ENCODE data around the gene PARD3. TPM values are rescaled to one million over a fixed set of nuclear protein-coding genes. Genes with fewer than 3 reads are reported as not detected.
"Not testable (repeated sequence)": the region's sequence is repeated elsewhere in the genome, so short reads cannot be mapped to it uniquely, and the experiment has no call there.

The PARD3 gene
- total RNA-seq, 1 donor from 2014 or later = 88.7 TPM

- H3K4me3 ChIP-seq (ENCODE audit: low read length in 3 of 3) = no peak overlapping the region
- no peaks in the 10 kb centered on the region for H3K4me1 ChIP-seq (ENCODE audit: control insufficient read depth in 3 of 3, insufficient read depth in 3 of 3, low read length in 3 of 3)
- no peaks in the 10 kb centered on the region for H3K36me3 ChIP-seq (ENCODE audit: control insufficient read depth in 3 of 3, insufficient read depth in 3 of 3, low read length in 3 of 3)
- H3K27ac ChIP-seq (ENCODE audit: low read depth, low read length) = no peak overlapping the region
- no peaks in the 10 kb centered on the region for H3K27me3 ChIP-seq (ENCODE audit: control insufficient read depth in 3 of 3, insufficient read depth in 3 of 3, low read length in 3 of 3)
- H3K9ac ChIP-seq (ENCODE audit: low read depth in 1 of 3, low read length in 3 of 3) = no peak overlapping the region
- no peaks in the 10 kb centered on the region for H3K9me3 ChIP-seq (ENCODE audit: control insufficient read depth in 3 of 3, low read length in 3 of 3)
Measured at GRCh38 chr10:34396663-34397062, 418.4 kb downstream of the PARD3 start.

GRCh38 chr10:34392641-34393170 lies 422.4 kb downstream of the PARD3 start:
- no peak overlapping the region for H3K4me3 ChIP-seq (ENCODE audit: low read length in 3 of 3)
- H3K4me1 ChIP-seq (ENCODE audit: control insufficient read depth in 3 of 3, insufficient read depth in 3 of 3, low read length in 3 of 3) = no peaks in the 10 kb centered on the region
- no peak overlapping the region for H3K9ac ChIP-seq (ENCODE audit: low read depth in 1 of 3, low read length in 3 of 3)
- no peak overlapping the region for H3K27ac ChIP-seq (ENCODE audit: low read depth, low read length)
- H3K36me3 ChIP-seq (ENCODE audit: control insufficient read depth in 3 of 3, insufficient read depth in 3 of 3, low read length in 3 of 3) = no peaks in the 10 kb centered on the region
- no peaks in the 10 kb centered on the region for H3K27me3 ChIP-seq (ENCODE audit: control insufficient read depth in 3 of 3, insufficient read depth in 3 of 3, low read length in 3 of 3)
- H3K9me3 ChIP-seq (ENCODE audit: control insufficient read depth in 3 of 3, low read length in 3 of 3) = no peaks in the 10 kb centered on the region

- not testable (repeated sequence) for H3K4me1 ChIP-seq (ENCODE audit: control insufficient read depth in 3 of 3, insufficient read depth in 3 of 3, low read length in 3 of 3); H3K27me3 ChIP-seq (ENCODE audit: control insufficient read depth in 3 of 3, insufficient read depth in 3 of 3, low read length in 3 of 3); H3K4me3 ChIP-seq (ENCODE audit: low read length in 3 of 3); H3K36me3 ChIP-seq (ENCODE audit: control insufficient read depth in 3 of 3, insufficient read depth in 3 of 3, low read length in 3 of 3); H3K27ac ChIP-seq (ENCODE audit: low read depth, low read length); H3K9me3 ChIP-seq (ENCODE audit: control insufficient read depth in 3 of 3, low read length in 3 of 3); H3K9ac ChIP-seq (ENCODE audit: low read depth in 1 of 3, low read length in 3 of 3)
Measured at GRCh38 chr10:34391168-34391567, 423.9 kb downstream of the PARD3 start.

- H3K4me3 ChIP-seq (ENCODE audit: low read length in 3 of 3) = no peak overlapping the region
- H3K27ac ChIP-seq (ENCODE audit: low read depth, low read length) = no peak overlapping the region
- no peaks in the 10 kb centered on the region for H3K4me1 ChIP-seq (ENCODE audit: control insufficient read depth in 3 of 3, insufficient read depth in 3 of 3, low read length in 3 of 3)
- H3K9me3 ChIP-seq (ENCODE audit: control insufficient read depth in 3 of 3, low read length in 3 of 3) = no peaks in the 10 kb centered on the region
- H3K9ac ChIP-seq (ENCODE audit: low read depth in 1 of 3, low read length in 3 of 3) = no peak overlapping the region
- no peaks in the 10 kb centered on the region for H3K36me3 ChIP-seq (ENCODE audit: control insufficient read depth in 3 of 3, insufficient read depth in 3 of 3, low read length in 3 of 3)
- H3K27me3 ChIP-seq (ENCODE audit: control insufficient read depth in 3 of 3, insufficient read depth in 3 of 3, low read length in 3 of 3) = no peaks in the 10 kb centered on the region
Measured at GRCh38 chr10:34389801-34390200, 425.3 kb downstream of the PARD3 start.

GRCh38 chr10:34386921-34387320 lies 428.2 kb downstream of the PARD3 start:
- H3K9ac ChIP-seq (ENCODE audit: low read depth in 1 of 3, low read length in 3 of 3) = no peak overlapping the region
- H3K4me3 ChIP-seq (ENCODE audit: low read length in 3 of 3) = no peak overlapping the region
- H3K4me1 ChIP-seq (ENCODE audit: control insufficient read depth in 3 of 3, insufficient read depth in 3 of 3, low read length in 3 of 3) = no peaks in the 10 kb centered on the region
- H3K27ac ChIP-seq (ENCODE audit: low read depth, low read length) = no peak overlapping the region
- H3K27me3 ChIP-seq (ENCODE audit: control insufficient read depth in 3 of 3, insufficient read depth in 3 of 3, low read length in 3 of 3) = no peaks in the 10 kb centered on the region
- H3K36me3 ChIP-seq (ENCODE audit: control insufficient read depth in 3 of 3, insufficient read depth in 3 of 3, low read length in 3 of 3) = peaks cover 0 to 9% (median 5%) of the 10 kb centered on the region in 3 donors
- no peaks in the 10 kb centered on the region for H3K9me3 ChIP-seq (ENCODE audit: control insufficient read depth in 3 of 3, low read length in 3 of 3)

- Histone ChIP-seq H3K27me3 (ENCODE audit: control insufficient read depth in 3 of 3, insufficient read depth in 3 of 3, low read length in 3 of 3) (no peaks in the 10 kb centered on the region), H3K9ac (ENCODE audit: low read depth in 1 of 3, low read length in 3 of 3) (no peak overlapping the region), H3K36me3 (ENCODE audit: control insufficient read depth in 3 of 3, insufficient read depth in 3 of 3, low read length in 3 of 3) (peaks cover 0 to 15% (median 5%) of the 10 kb centered on the region in 3 donors), H3K4me1 (ENCODE audit: control insufficient read depth in 3 of 3, insufficient read depth in 3 of 3, low read length in 3 of 3) (no peaks in the 10 kb centered on the region), H3K9me3 (ENCODE audit: control insufficient read depth in 3 of 3, low read length in 3 of 3) (no peaks in the 10 kb centered on the region), H3K27ac (ENCODE audit: low read depth, low read length) (no peak overlapping the region), H3K4me3 (ENCODE audit: low read length in 3 of 3) (no peak overlapping the region)
Measured at GRCh38 chr10:34384372-34384771, 430.7 kb downstream of the PARD3 start.

GRCh38 chr10:34382626-34383025 lies 432.5 kb downstream of the PARD3 start:
- Histone ChIP-seq H3K4me3 (ENCODE audit: low read length in 3 of 3) (no peak overlapping the region), H3K4me1 (ENCODE audit: control insufficient read depth in 3 of 3, insufficient read depth in 3 of 3, low read length in 3 of 3) (no peaks in the 10 kb centered on the region), H3K36me3 (ENCODE audit: control insufficient read depth in 3 of 3, insufficient read depth in 3 of 3, low read length in 3 of 3) (peaks cover 0 to 15% (median 5%) of the 10 kb centered on the region in 3 donors), H3K9me3 (ENCODE audit: control insufficient read depth in 3 of 3, low read length in 3 of 3) (no peaks in the 10 kb centered on the region), H3K27ac (ENCODE audit: low read depth, low read length) (no peak overlapping the region), H3K9ac (ENCODE audit: low read depth in 1 of 3, low read length in 3 of 3) (no peak overlapping the region), H3K27me3 (ENCODE audit: control insufficient read depth in 3 of 3, insufficient read depth in 3 of 3, low read length in 3 of 3) (no peaks in the 10 kb centered on the region)

GRCh38 chr10:34380856-34381255 lies 434.2 kb downstream of the PARD3 start:
- H3K27ac ChIP-seq (ENCODE audit: low read depth, low read length) = no peak overlapping the region
- no peaks in the 10 kb centered on the region for H3K4me1 ChIP-seq (ENCODE audit: control insufficient read depth in 3 of 3, insufficient read depth in 3 of 3, low read length in 3 of 3)
- H3K9ac ChIP-seq (ENCODE audit: low read depth in 1 of 3, low read length in 3 of 3) = no peak overlapping the region
- no peak overlapping the region for H3K4me3 ChIP-seq (ENCODE audit: low read length in 3 of 3)
- H3K36me3 ChIP-seq (ENCODE audit: control insufficient read depth in 3 of 3, insufficient read depth in 3 of 3, low read length in 3 of 3) = peaks cover 0 to 15% (median 5%) of the 10 kb centered on the region in 3 donors
- H3K27me3 ChIP-seq (ENCODE audit: control insufficient read depth in 3 of 3, insufficient read depth in 3 of 3, low read length in 3 of 3) = no peaks in the 10 kb centered on the region
- no peaks in the 10 kb centered on the region for H3K9me3 ChIP-seq (ENCODE audit: control insufficient read depth in 3 of 3, low read length in 3 of 3)

- Histone ChIP-seq H3K27ac (ENCODE audit: low read depth, low read length) (no peak overlapping the region), H3K36me3 (ENCODE audit: control insufficient read depth in 3 of 3, insufficient read depth in 3 of 3, low read length in 3 of 3) (peaks cover 0 to 13% (median 5%) of the 10 kb centered on the region in 3 donors), H3K9ac (ENCODE audit: low read depth in 1 of 3, low read length in 3 of 3) (no peak overlapping the region), H3K9me3 (ENCODE audit: control insufficient read depth in 3 of 3, low read length in 3 of 3) (no peaks in the 10 kb centered on the region), H3K4me1 (ENCODE audit: control insufficient read depth in 3 of 3, insufficient read depth in 3 of 3, low read length in 3 of 3) (no peaks in the 10 kb centered on the region), H3K4me3 (ENCODE audit: low read length in 3 of 3) (no peak overlapping the region), H3K27me3 (ENCODE audit: control insufficient read depth in 3 of 3, insufficient read depth in 3 of 3, low read length in 3 of 3) (no peaks in the 10 kb centered on the region)
Measured at GRCh38 chr10:34378297-34378696, 436.8 kb downstream of the PARD3 start.

GRCh38 chr10:34377833-34378232 lies 437.3 kb downstream of the PARD3 start:
- peaks cover 0 to 13% (median 5%) of the 10 kb centered on the region in 3 donors for H3K36me3 ChIP-seq (ENCODE audit: control insufficient read depth in 3 of 3, insufficient read depth in 3 of 3, low read length in 3 of 3)
- no peak overlapping the region for H3K4me3 ChIP-seq (ENCODE audit: low read length in 3 of 3)
- H3K4me1 ChIP-seq (ENCODE audit: control insufficient read depth in 3 of 3, insufficient read depth in 3 of 3, low read length in 3 of 3) = no peaks in the 10 kb centered on the region
- H3K9ac ChIP-seq (ENCODE audit: low read depth in 1 of 3, low read length in 3 of 3) = no peak overlapping the region
- H3K9me3 ChIP-seq (ENCODE audit: control insufficient read depth in 3 of 3, low read length in 3 of 3) = no peaks in the 10 kb centered on the region
- H3K27me3 ChIP-seq (ENCODE audit: control insufficient read depth in 3 of 3, insufficient read depth in 3 of 3, low read length in 3 of 3) = no peaks in the 10 kb centered on the region
- no peak overlapping the region for H3K27ac ChIP-seq (ENCODE audit: low read depth, low read length)

Measured in skeletal muscle tissue (tissue), 4 donors.